Left lung (tissue), 10 donors: ENCODE results near the gene OSBPL6. TPM values are rescaled to one million over a fixed set of nuclear protein-coding genes. Genes with fewer than 3 reads are reported as not detected.

Experiments
- ATAC-seq: fragments of 200-7000 bp; cut with Tn5 transposase; one replicate; pipeline ENCODE4 v1.9.1; 2020; ENCODE audit warnings: moderate library complexity
- DNase-seq, 4 donors: peaks; one replicate each; pipeline ENCODE4 v3.0.0-alpha.2; 2013 to 2020
- H3K27ac ChIP-seq, 2 donors: fragments of 200-600 bp; sonication (generic) in 1 of 2; one replicate each; pipeline versions ENCODE4 v1.5.0 to v1.8.0; 2020 to 2021
- H3K27me3 ChIP-seq, 2 donors: fragments of 200-600 bp; sonication (generic) in 1 of 2; one replicate each; pipeline versions ENCODE4 v1.5.0 to v1.8.0; 2020 to 2021
- H3K36me3 ChIP-seq, 2 donors: fragments of 200-600 bp; sonication (generic) in 1 of 2; one replicate each; pipeline versions ENCODE4 v1.5.0 to v1.8.0; 2020 to 2021
- H3K4me1 ChIP-seq, 2 donors: fragments of 200-600 bp; one replicate each; pipeline ENCODE4 v1.8.0; 2021
- H3K4me3 ChIP-seq, 2 donors: fragments of 200-600 bp; sonication (generic) in 1 of 2; one replicate each; pipeline versions ENCODE4 v1.5.0 to v1.8.0; 2020 to 2021; ENCODE audit warnings: mild to moderate bottlenecking in 1 of 2
- H3K9me3 ChIP-seq, 2 donors: fragments of 200-600 bp; sonication (generic) in 1 of 2; one replicate each; pipeline versions ENCODE4 v1.5.0 to v1.8.0; 2020 to 2021
- CTCF ChIP-seq, 2 donors: fragments of 200-600 bp; sonication (generic) in 1 of 2; IDR thresholded peaks; one replicate each; pipeline versions ENCODE4 v1.5.0 to v1.8.0; 2021; ENCODE audit warnings: antibody characterized with exemption in 2 of 2
- intact Hi-C, 2 donors: fragments of 100-400 bp; cut with DNase I; formaldehyde crosslinking; loops; one replicate each; pipeline versions ENCODE4 v1.11.2 to v1.14.2; 2022
- polyA plus RNA-seq, 6 donors: library from polyadenylated mRNA; unstranded; fragments of 120-200 nt; gene quantifications; one replicate each; pipeline ENCODE4 v1.2.1, GENCODE V29; 2013; ENCODE audit not compliant: insufficient read length in 6 of 6
- total RNA-seq, 2 donors: library from RNA; stranded (reverse); fragmentation: NEBNext Ultra II Directional; extraction: Animal tissue kit (Norgen Biotek cat#: 25700); gene quantifications; one replicate each; pipeline ENCODE4 v1.2.1, GENCODE V29; 2021
- donor health status: DM: no; HTN: yes; CAD: no.
- donor health status: DM: no; HTN: no; CAD: no.

The OSBPL6 gene
- total and polyA plus RNA-seq, 8 donors: 2.9 to 6.0 (median 4.9) TPM

- intact Hi-C loops: no loop called here
- DNase-seq: no peak
- no peak for ATAC-seq
These were observed 182.7 kb downstream of the OSBPL6 start for GRCh38 chr2:178377046-178377445.

GRCh38 chr2:178379162-178380004 lies 185.1 kb downstream of the OSBPL6 start:
- intact Hi-C loops: no loop called here
- no peaks in the 10 kb centered on the region for H3K27me3 ChIP-seq
- no peaks in the 10 kb centered on the region for H3K4me1 ChIP-seq
- no peak overlapping the region for H3K27ac ChIP-seq
- no peaks in the 10 kb centered on the region for H3K36me3 ChIP-seq
- ATAC-seq (no peak), DNase-seq (no peak)
- TF ChIP-seq CTCF (IDR thresholded peaks at IDR 0.05): no peak
- no peak overlapping the region for H3K4me3 ChIP-seq
- H3K9me3 ChIP-seq: no peaks in the 10 kb centered on the region

More at GRCh38 chr2:178377046-178377445, 182.7 kb downstream of the OSBPL6 start:
- Histone ChIP-seq H3K9me3 (no peaks in the 10 kb centered on the region), H3K36me3 (no peaks in the 10 kb centered on the region), H3K27ac (no peak overlapping the region), H3K27me3 (no peaks in the 10 kb centered on the region), H3K4me1 (no peaks in the 10 kb centered on the region), H3K4me3 (no peak overlapping the region)
- TF ChIP-seq CTCF (IDR thresholded peaks at IDR 0.05): no peak

GRCh38 chr2:178380763-178381162 lies 186.5 kb downstream of the OSBPL6 start:
- no peak for ATAC-seq
- H3K36me3 ChIP-seq: no peaks in the 10 kb centered on the region
- no peak overlapping the region for H3K4me3 ChIP-seq
- H3K27ac ChIP-seq: no peak overlapping the region
- no peaks in the 10 kb centered on the region for H3K4me1 ChIP-seq
- no peaks in the 10 kb centered on the region for H3K9me3 ChIP-seq
- intact Hi-C loops: no loop called here
- no peaks in the 10 kb centered on the region for H3K27me3 ChIP-seq
- no peak for DNase-seq
- no peak for TF ChIP-seq CTCF (IDR thresholded peaks at IDR 0.05)

GRCh38 chr2:178383718-178384117 lies 189.4 kb downstream of the OSBPL6 start:
- no peaks in the 10 kb centered on the region for H3K36me3 ChIP-seq
- H3K27me3 ChIP-seq: no peaks in the 10 kb centered on the region
- ATAC-seq: no peak
- intact Hi-C loops: no loop called here
- no peaks in the 10 kb centered on the region for H3K4me1 ChIP-seq
- TF ChIP-seq CTCF (IDR thresholded peaks at IDR 0.05): no peak
- H3K4me3 ChIP-seq: no peak overlapping the region
- no peak overlapping the region for H3K27ac ChIP-seq
- no peaks in the 10 kb centered on the region for H3K9me3 ChIP-seq
- no peak for DNase-seq

- Histone ChIP-seq H3K27me3 (no peaks in the 10 kb centered on the region), H3K4me1 (no peaks in the 10 kb centered on the region), H3K36me3 (no peaks in the 10 kb centered on the region), H3K27ac (no peak overlapping the region), H3K4me3 (no peak overlapping the region), H3K9me3 (no peaks in the 10 kb centered on the region)
- no peak for TF ChIP-seq CTCF (IDR thresholded peaks at IDR 0.05)
- ATAC-seq (no peak), DNase-seq (no peak)
- intact Hi-C loops: no loop called here
These were observed 191.4 kb downstream of the OSBPL6 start for GRCh38 chr2:178385595-178386148.
